GM21786 (cell line): ENCODE data around the gene DBR1.

Source experiments
- ATAC-seq: cut with Tn5 transposase; IDR thresholded peaks from one replicate; pipeline ENCODE4 v1.9.1; 2021; ENCODE audit not compliant: unreplicated experiment

Gene DBR1

GRCh38 chr3:138124706-138125355 lies 49.9 kb downstream of the DBR1 start:
- no peak for ATAC-seq

GRCh38 chr3:138124188-138124587 lies 50.5 kb downstream of the DBR1 start:
- no peak for ATAC-seq

GRCh38 chr3:138119423-138119766 lies 55.3 kb downstream of the DBR1 start:
- no peak for ATAC-seq

GRCh38 chr3:138118612-138119422 lies 55.9 kb downstream of the DBR1 start:
- ATAC-seq: peak; percentile 83

- no peak for ATAC-seq
These were observed 59.4 kb downstream of the DBR1 start, which contains the start of gene DZIP1L for GRCh38 chr3:138114988-138115971. Gene DZIP1L (minus strand): TSS chr3:138115608. CDS start chr3:138103971, 11,637 bp downstream.

GRCh38 chr3:138114431-138114918 lies 60.2 kb downstream of the DBR1 start:
- no peak for ATAC-seq

GRCh38 chr3:138113326-138113725 lies 61.4 kb downstream of the DBR1 start:
- no peak for ATAC-seq

- no peak for ATAC-seq
These were observed 62.4 kb downstream of the DBR1 start for GRCh38 chr3:138112362-138112761.
